ENCODE results near the gene EFHC1. TPM values are rescaled to one million over a fixed set of nuclear protein-coding genes. Genes with fewer than 3 reads are reported as not detected.

EFHC1 gene
- total RNA-seq, 2 donors from 2014 or later: 3.1 to 3.7 TPM

DNA sequence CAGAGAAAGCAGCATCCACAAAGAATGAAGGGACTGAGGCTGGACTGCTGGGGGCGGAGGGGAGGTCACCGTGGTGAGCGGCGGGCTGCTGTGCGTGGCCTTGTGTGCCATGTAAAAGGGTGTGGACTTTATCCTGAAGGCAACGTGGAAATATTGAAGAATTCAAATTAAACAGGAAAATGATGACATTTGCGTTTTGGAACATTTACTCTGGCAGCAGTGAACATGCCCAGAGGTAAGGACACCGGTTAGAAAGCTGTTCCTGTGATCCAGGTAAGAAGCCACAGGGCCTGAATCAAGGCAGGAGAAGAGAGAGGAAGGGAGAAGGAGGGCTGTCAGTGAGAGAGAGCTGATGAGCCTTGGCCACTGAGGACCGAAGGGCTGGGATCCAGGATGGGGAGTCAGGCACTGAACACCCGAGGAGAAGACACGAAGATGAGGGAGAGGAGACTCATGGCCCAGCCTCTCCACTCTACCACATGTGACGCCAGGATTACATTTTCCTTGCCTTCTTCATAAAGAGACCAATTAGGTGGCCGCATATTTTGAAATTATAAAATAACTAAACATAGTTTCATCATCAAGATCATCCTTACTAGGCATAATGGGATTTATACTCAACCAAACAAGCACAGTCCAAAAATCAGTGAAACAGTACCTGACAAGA lies 98.3 kb downstream of the EFHC1 start:
- Mint-ChIP-seq H3K4me3 (no peak overlapping the region), H3K27ac (peak overlapping the region; percentile 81), H3K27me3 (no peaks in the 10 kb centered on the region), H3K36me3 (ENCODE audit: low read depth) (peaks cover 36% of the 10 kb centered on the region), H3K9me3 (no peaks in the 10 kb centered on the region), H3K4me1 (peaks cover 5% of the 10 kb centered on the region)
- no peak for ATAC-seq (replicated peaks)

DNA sequence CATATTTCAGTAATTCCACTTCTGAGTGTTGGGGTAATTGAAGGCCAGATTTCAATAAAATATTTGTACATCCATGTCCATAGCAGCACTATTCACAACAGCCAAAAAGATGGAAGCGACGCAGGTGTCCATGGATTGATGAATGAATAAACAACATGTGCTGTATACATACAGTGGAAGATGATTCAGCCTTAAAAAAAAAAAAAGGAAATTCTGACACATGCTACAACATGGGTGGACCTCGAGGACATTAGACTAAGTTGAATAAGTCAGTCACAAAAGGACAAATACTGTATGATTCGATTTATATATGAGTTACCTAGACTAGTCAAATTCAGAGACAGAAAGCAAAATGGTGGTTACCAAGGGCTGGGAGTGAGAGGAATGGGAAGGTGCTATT lies 99.5 kb downstream of the EFHC1 start:
- Mint-ChIP-seq H3K9me3 (no peaks in the 10 kb centered on the region), H3K36me3 (ENCODE audit: low read depth) (peaks cover 26% of the 10 kb centered on the region), H3K4me1 (peaks cover 5% of the 10 kb centered on the region), H3K27me3 (no peaks in the 10 kb centered on the region), H3K4me3 (no peak overlapping the region), H3K27ac (peak overlapping the region; percentile 5)
- ATAC-seq (replicated peaks): no peak

DNA sequence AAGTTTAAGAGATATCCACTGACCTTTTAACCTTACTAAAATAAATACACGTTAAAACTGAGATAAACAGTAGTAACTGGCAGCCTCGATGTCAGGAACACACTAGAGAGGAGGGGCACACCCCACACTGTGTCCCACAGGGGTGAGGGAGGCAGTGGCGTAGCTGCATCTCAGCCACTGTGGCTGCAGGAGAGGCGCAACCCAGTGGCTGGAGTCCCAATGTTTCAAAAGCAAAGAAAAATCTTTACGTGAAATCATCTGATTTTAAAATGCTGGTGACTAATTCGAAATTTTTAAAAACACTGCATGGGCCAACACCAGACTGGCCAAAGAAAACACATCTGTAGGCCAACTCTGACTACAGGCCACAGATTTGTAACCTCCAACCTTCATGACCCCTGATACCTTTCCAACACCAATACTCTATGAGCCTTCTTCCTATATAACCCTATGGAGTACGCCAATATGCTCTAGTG lies 102.0 kb downstream of the EFHC1 start:
- no peaks in the 10 kb centered on the region for H3K27me3 Mint-ChIP-seq
- peaks cover 5% of the 10 kb centered on the region for H3K4me1 Mint-ChIP-seq

DNA sequence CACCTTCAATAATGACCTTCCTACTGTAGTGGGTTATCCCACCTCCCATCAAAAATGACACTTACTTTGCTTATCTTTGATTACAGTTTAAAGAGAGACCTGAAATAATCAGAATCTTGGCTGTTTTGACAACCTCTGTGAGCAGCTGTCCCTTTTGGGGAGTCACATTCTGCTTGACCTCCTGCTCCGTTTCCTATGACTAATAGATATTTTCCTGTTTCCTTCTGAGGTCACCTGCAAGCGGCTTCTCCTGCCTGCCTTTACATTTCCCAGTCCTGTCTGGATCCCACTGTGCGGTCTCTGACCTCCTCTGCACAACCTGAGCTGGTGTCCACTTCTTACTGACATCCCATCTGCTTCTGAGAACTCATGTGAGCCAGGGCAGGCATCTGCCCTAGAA lies 102.5 kb downstream of the EFHC1 start:
- Mint-ChIP-seq H3K4me1 (peaks cover 3% of the 10 kb centered on the region), H3K27ac (no peak overlapping the region), H3K9me3 (no peaks in the 10 kb centered on the region), H3K4me3 (no peak overlapping the region), H3K27me3 (no peaks in the 10 kb centered on the region), H3K36me3 (ENCODE audit: low read depth) (peaks cover 11% of the 10 kb centered on the region)
- no peak for ATAC-seq (replicated peaks)

More for the DNA sequence above, 102.0 kb downstream of the EFHC1 start:
- no peak for ATAC-seq (replicated peaks)
- H3K9me3 Mint-ChIP-seq: no peaks in the 10 kb centered on the region
- H3K36me3 Mint-ChIP-seq (ENCODE audit: low read depth): peaks cover 11% of the 10 kb centered on the region
- H3K4me3 Mint-ChIP-seq: no peak overlapping the region
- no peak overlapping the region for H3K27ac Mint-ChIP-seq

DNA sequence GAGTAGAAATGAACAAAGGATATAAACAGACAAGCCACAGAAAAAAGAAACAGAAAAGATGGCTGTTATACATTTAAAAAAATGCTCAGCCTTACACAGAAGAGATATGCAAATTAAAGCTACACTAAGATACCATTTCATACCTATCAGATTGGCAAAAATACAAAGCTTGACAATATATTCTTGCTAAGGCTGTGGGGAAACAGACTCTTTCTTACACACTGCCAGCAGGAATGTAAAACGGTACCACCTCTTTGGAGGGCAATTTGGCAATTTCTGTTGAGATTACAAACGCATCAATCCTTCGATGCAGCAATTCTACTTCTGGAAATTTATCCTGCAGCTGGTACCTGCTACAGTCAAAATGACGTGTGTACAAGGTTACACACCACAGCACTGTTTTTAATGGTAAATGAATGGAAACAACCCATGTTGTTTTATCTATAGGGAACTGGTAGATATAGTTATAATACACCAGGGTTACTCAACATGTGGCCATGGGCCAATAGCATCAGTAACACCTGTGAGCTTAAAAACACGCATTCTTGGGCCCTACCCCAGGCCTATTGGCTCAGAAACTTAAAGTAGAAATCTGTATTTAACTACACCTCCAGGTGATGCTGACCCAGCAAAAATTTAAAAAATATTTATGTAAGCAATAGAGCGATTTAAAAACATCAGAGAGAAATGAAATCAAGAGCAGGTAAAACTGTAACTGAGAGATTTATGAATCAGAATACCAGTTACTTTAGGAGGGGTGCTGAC lies 103.4 kb downstream of the EFHC1 start:
- Mint-ChIP-seq H3K4me3 (no peak overlapping the region), H3K27ac (no peak overlapping the region), H3K27me3 (no peaks in the 10 kb centered on the region), H3K36me3 (ENCODE audit: low read depth) (peaks cover 11% of the 10 kb centered on the region), H3K4me1 (no peaks in the 10 kb centered on the region), H3K9me3 (no peaks in the 10 kb centered on the region)
- no peak for ATAC-seq (replicated peaks)

DNA sequence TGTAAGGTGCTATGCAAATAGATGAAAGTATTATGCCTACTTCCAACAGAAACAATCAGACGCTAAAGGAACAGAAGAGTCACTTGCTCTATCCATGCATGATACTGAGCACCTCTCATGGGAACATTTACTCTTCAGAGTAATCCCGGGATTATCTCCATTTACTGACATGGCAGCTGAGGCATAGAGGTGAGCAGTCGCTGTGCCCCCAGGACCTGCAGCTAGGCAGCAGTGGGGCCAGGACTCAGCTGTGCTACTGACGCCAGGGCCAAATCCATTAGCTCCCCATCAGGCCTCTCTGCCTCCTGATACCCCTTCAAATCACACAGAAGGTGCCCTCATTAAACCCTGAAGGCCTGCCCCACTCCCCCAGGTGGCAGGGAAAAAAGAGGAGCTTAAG lies 104.8 kb downstream of the EFHC1 start:
- Mint-ChIP-seq H3K9me3 (no peaks in the 10 kb centered on the region), H3K27ac (no peak overlapping the region)

DNA sequence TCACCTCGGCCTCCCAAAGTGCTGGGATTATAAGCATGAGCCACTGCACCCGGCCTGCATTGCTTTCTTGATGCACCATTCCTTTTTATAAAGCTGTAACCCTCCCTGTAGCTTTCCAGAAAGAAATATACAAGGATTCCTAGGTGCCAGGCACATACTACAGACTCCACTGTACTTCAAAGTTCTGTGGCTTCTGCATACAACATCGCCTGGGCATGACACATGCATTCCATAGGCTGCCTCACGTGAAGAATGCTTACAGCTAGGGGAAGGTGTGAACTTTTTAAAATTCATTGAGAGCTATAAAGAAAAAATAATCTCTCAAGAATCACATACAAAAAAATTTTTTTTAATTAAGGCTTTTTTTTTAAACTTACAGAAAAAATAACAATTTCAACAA lies 106.5 kb downstream of the EFHC1 start:
- no peak overlapping the region for H3K4me3 Mint-ChIP-seq
- no peaks in the 10 kb centered on the region for H3K27me3 Mint-ChIP-seq
- no peaks in the 10 kb centered on the region for H3K36me3 Mint-ChIP-seq (ENCODE audit: low read depth)
- ATAC-seq (replicated peaks): no peak
- H3K4me1 Mint-ChIP-seq: no peaks in the 10 kb centered on the region
- H3K27ac Mint-ChIP-seq: no peak overlapping the region
- no peaks in the 10 kb centered on the region for H3K9me3 Mint-ChIP-seq

More for the DNA sequence above, 104.8 kb downstream of the EFHC1 start:
- H3K4me1 Mint-ChIP-seq: no peaks in the 10 kb centered on the region
- no peaks in the 10 kb centered on the region for H3K36me3 Mint-ChIP-seq (ENCODE audit: low read depth)
- H3K4me3 Mint-ChIP-seq: no peak overlapping the region
- no peak for ATAC-seq (replicated peaks)
- no peaks in the 10 kb centered on the region for H3K27me3 Mint-ChIP-seq

DNA sequence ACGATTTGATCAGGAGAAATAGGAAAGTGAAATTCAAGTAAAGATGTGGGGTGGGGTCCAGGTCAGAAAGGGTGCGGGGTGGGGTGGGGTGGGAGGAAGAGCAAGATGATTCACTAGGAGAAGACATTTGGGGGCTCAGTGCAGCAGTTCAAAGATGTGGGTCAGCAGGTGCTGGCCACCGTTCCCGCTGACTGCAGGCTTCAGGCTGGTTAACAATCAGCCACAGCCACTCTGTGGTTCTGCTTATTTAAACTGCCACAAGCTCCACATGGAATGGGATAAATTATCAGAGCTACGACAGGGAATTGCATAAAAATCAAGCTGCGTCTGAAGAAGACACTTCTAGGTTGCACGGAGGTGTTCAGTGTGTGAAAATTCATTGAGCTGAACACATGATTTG lies 107.3 kb downstream of the EFHC1 start:
- Mint-ChIP-seq H3K27ac (no peak overlapping the region), H3K27me3 (no peaks in the 10 kb centered on the region), H3K4me1 (no peaks in the 10 kb centered on the region), H3K36me3 (ENCODE audit: low read depth) (no peaks in the 10 kb centered on the region), H3K4me3 (no peak overlapping the region), H3K9me3 (no peaks in the 10 kb centered on the region)
- no peak for ATAC-seq (replicated peaks)

DNA sequence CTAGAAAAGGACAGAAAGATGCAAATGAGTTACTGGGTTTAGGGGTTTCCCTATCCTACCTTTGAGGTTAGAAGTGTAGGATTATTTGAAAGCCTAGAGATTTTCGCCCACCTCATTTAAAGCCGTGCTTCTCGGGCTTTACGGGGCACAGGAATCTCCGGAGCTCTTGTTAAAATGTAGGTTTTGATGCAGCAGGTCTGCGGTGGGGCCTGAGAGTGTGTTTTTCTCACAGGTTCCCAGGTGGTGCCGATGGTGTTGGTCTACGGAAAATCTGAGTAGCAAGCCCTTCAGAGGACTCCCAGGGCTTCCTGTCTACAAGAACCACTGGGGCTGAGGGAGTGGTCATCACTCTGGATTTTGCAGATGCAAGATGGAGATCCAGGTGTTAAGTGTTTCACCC lies 109.2 kb downstream of the EFHC1 start:
- H3K4me3 Mint-ChIP-seq: no peak overlapping the region
- no peak overlapping the region for H3K27ac Mint-ChIP-seq
- no peaks in the 10 kb centered on the region for H3K27me3 Mint-ChIP-seq
- no peaks in the 10 kb centered on the region for H3K9me3 Mint-ChIP-seq
- H3K4me1 Mint-ChIP-seq: no peaks in the 10 kb centered on the region
- H3K36me3 Mint-ChIP-seq (ENCODE audit: low read depth): no peaks in the 10 kb centered on the region
- peak; percentile 62 for ATAC-seq (replicated peaks)

DNA sequence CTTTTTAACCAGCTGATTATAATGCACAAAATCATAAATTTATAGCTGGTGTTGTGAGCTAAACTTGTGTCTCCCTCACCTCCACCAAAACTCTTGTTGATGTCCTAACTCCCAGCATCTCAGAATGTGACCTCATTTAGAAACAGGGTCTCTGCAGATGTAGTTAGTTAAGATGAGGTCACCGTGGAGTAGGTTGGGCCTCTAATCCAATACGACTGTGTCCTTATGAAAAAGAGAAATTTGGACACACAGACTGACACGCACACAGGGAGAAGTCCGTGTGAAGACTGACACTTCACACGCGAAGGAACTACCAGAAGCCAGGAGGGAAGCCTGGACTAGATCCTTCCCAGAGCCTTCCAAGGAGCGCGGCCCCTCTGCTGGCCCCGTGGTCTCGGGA lies 110.2 kb downstream of the EFHC1 start:
- H3K4me1 Mint-ChIP-seq: peaks cover 5% of the 10 kb centered on the region
- no peak overlapping the region for H3K4me3 Mint-ChIP-seq
- no peak overlapping the region for H3K27ac Mint-ChIP-seq
- no peaks in the 10 kb centered on the region for H3K36me3 Mint-ChIP-seq (ENCODE audit: low read depth)
- H3K27me3 Mint-ChIP-seq: no peaks in the 10 kb centered on the region
- no peak for ATAC-seq (replicated peaks)
- H3K9me3 Mint-ChIP-seq: no peaks in the 10 kb centered on the region

DNA sequence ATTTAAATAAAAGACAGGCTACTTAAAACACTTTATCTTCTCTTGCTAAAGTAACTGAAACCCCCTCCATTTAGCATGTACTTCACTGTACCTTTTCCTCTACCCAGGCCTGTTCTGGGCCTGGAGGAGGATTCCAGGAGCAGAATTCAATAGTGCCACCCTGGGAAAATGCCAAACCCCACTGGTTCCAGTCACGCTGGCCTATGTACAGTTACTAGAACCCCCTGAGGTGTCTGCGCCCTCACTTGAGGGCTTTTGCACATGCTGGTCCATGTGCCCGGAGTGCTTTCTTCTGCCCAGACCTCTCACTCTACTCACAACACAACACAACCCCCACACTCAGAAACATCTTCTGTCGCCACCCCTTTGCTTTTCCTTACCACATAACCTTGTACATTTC lies 111.3 kb downstream of the EFHC1 start:
- ATAC-seq (replicated peaks): no peak
- H3K4me3 Mint-ChIP-seq: no peak overlapping the region
- H3K4me1 Mint-ChIP-seq: peaks cover 11% of the 10 kb centered on the region
- no peaks in the 10 kb centered on the region for H3K27me3 Mint-ChIP-seq
- H3K9me3 Mint-ChIP-seq: no peaks in the 10 kb centered on the region
- H3K36me3 Mint-ChIP-seq (ENCODE audit: low read depth): no peaks in the 10 kb centered on the region
- no peak overlapping the region for H3K27ac Mint-ChIP-seq

DNA sequence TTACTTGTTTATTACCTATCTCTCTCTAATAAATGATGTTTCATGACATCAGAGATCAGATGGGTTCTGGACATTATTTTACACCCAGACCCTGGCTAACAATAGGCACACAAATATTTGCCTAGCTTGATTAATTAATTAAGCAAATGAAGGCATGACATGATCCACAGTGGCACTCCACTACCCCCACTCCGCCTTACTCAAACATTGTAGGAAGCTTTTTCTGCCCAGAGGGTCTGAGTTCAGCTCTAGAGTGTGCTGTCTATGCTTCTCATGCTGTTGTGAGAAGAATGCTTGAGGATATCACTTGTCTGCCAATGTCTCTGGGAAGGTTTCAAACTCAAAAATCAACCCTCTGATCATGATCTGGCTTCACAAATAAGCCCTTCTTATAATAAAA lies 111.7 kb downstream of the EFHC1 start:
- Mint-ChIP-seq H3K4me1 (peaks cover 11% of the 10 kb centered on the region), H3K27me3 (no peaks in the 10 kb centered on the region), H3K27ac (no peak overlapping the region), H3K4me3 (no peak overlapping the region), H3K36me3 (ENCODE audit: low read depth) (no peaks in the 10 kb centered on the region), H3K9me3 (no peaks in the 10 kb centered on the region)
- no peak for ATAC-seq (replicated peaks)

DNA sequence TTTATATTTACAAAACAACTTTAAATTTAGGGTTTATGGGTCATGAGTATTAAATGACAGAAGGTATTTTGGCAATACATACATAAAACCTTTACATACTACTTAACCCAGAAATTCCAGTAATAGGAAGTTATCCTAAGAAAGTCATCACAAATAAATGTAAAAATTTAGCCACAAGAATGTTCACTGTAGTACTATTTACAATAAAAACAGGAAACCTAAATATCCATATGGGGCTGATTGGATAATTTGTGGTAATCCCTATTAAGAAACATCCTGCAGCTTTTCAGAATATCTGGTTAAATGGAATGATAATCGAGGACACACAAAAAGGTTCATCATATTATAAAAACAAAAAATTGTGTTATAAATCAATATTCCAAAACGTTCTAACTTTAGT lies 112.3 kb downstream of the EFHC1 start:
- no peak for ATAC-seq (replicated peaks)
- no peak overlapping the region for H3K27ac Mint-ChIP-seq

DNA sequence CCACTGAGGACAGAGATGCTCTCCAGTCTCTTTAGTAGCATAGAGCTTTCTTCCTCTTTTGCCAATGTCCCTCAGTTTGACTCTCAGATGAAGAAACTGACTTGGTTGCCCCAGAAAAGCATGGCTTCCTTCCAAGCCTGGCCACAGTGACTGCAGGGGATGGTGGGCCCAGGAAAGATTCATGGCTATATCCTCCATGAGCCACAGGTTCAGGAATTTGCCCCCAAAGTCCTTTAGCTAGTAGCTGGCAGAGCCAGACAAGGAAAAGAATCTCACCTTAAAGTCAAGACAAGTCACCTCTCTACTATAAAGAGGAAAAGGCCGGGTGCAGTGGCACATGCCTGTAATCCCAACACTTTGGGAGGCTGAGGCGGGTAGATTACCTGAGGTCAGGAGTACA lies 113.3 kb downstream of the EFHC1 start:
- no peaks in the 10 kb centered on the region for H3K36me3 Mint-ChIP-seq (ENCODE audit: low read depth)
- no peak overlapping the region for H3K27ac Mint-ChIP-seq
- no peak overlapping the region for H3K4me3 Mint-ChIP-seq
- H3K4me1 Mint-ChIP-seq: peaks cover 23% of the 10 kb centered on the region
- no peaks in the 10 kb centered on the region for H3K9me3 Mint-ChIP-seq
- H3K27me3 Mint-ChIP-seq: no peaks in the 10 kb centered on the region
- no peak for ATAC-seq (replicated peaks)

More for the DNA sequence above, 112.3 kb downstream of the EFHC1 start:
- H3K4me3 Mint-ChIP-seq: no peak overlapping the region
- H3K27me3 Mint-ChIP-seq: no peaks in the 10 kb centered on the region
- no peaks in the 10 kb centered on the region for H3K36me3 Mint-ChIP-seq (ENCODE audit: low read depth)
- H3K9me3 Mint-ChIP-seq: no peaks in the 10 kb centered on the region
- peaks cover 16% of the 10 kb centered on the region for H3K4me1 Mint-ChIP-seq

DNA sequence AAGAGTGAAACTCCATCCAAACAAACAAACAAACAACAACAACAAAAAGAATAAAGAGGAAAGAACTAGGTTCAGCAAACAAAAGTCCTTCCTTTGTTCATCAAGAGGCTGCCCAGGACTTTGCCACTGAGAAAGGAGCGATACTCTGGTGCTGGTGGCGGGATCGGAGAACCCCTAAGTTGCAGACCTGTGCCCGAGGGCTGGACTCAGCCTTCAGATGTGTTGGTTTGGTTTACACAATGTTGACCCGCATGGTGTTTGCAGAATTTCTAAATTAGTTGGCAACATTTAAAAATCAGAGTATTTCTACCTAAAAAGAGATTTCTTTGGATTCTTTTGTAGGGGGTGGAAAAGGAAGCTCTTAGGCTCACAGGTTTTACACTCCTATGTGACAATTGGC lies 114.2 kb downstream of the EFHC1 start:
- H3K27me3 Mint-ChIP-seq: no peaks in the 10 kb centered on the region
- H3K4me1 Mint-ChIP-seq: peaks cover 23% of the 10 kb centered on the region
- H3K27ac Mint-ChIP-seq: no peak overlapping the region
- H3K36me3 Mint-ChIP-seq (ENCODE audit: low read depth): no peaks in the 10 kb centered on the region
- no peak overlapping the region for H3K4me3 Mint-ChIP-seq
- no peaks in the 10 kb centered on the region for H3K9me3 Mint-ChIP-seq
- ATAC-seq (replicated peaks): no peak

Data from activated T-helper 17 cell treated with anti-CD3 and anti-CD28 coated beads, Interleukin-2, amount 50 U/mL, for 72 hours (primary cell).